Activated CD4-positive, alpha-beta memory T cell treated with anti-CD3 and anti-CD28 coated beads for 36 hours (primary cell): Measurements from ENCODE around the gene RPL28. TPM values are rescaled to one million over a fixed set of nuclear protein-coding genes. Genes with fewer than 3 reads are reported as not detected.
"Not testable (repeated sequence)": the region's sequence is repeated elsewhere in the genome, so short reads cannot be mapped to it uniquely, and the experiment has no call there.

ENCODE experiments used
- CTCF ChIA-PET: fragments of 350-600 bp; sonication (Branson Sonifier 250); formaldehyde crosslinking; loops from one replicate; lab custom pipeline; 2021; ENCODE audit warnings: antibody characterized with exemption, inconsistent platforms; lab: Charles Lee
- POLR2A ChIA-PET: fragments of 350-600 bp; sonication (Branson Sonifier 250); formaldehyde crosslinking; loops from one replicate; lab custom pipeline; 2021; ENCODE audit warnings: antibody characterized with exemption; lab: Charles Lee
- DNase-seq: peaks from one replicate; pipeline ENCODE4 v3.0.0-alpha.2; 2020
- H3K27ac Mint-ChIP-seq: one replicate; pipeline ENCODE4 v1.8.0; 2021; ENCODE audit warnings: mixed read lengths
- H3K27me3 Mint-ChIP-seq: one replicate; pipeline ENCODE4 v1.8.0; 2021; ENCODE audit warnings: mixed read lengths
- H3K36me3 Mint-ChIP-seq: one replicate; pipeline ENCODE4 v1.8.0; 2021; ENCODE audit warnings: mixed read lengths
- H3K4me1 Mint-ChIP-seq: one replicate; pipeline ENCODE4 v1.8.0; 2021; ENCODE audit warnings: low read depth, mixed read lengths
- H3K4me3 Mint-ChIP-seq: one replicate; pipeline ENCODE4 v1.8.0; 2021; ENCODE audit warnings: mild to moderate bottlenecking, mixed read lengths
- H3K9me3 Mint-ChIP-seq: one replicate; pipeline ENCODE4 v1.8.0; 2021; ENCODE audit warnings: mixed read lengths
- intact Hi-C: fragments of 100-400 bp; cut with micrococcal nuclease; formaldehyde crosslinking; loops from one replicate; pipeline ENCODE4 v1.15.1; 2023
- total RNA-seq, 2 experiments: library from RNA; stranded (reverse); gene quantifications; one replicate each; pipeline ENCODE4 v1.2.3, GENCODE V29; 2021

RPL28 gene
- total RNA-seq, 2 experiments from 2014 or later, result 2,630 to 2,642 TPM

DNA sequence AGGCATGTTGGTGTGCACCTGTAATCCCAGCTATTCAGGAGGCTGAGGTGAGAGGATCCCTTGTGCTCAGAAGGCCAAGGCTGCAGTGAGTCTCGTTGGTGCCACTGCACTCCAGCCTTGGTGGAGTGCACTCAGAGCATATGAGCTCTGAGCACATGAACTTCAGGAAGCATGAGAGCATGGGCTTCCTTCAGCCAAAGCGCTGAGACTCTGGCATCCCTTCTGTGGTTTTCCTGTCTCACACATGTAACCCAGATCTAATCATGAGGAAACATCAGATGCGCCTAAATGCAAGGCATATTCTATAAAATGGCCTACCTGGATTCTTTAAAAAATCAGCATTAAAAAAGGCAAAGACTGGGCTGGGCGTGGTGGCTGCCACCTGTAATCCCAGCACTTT is 35.5 kb downstream of the RPL28 start:
- DNase-seq, intact Hi-C loops, H3K9me3 Mint-ChIP-seq, H3K36me3 Mint-ChIP-seq, H3K27ac Mint-ChIP-seq, POLR2A ChIA-PET, H3K4me3 Mint-ChIP-seq, H3K27me3 Mint-ChIP-seq: not testable (repeated sequence)
- CTCF ChIA-PET, result interaction anchor here (1.2 to 2.1 kb wide), 2 partner anchors 119 to 129 kb away, joined by 5 to 7 read pairs; no protein-coding TSS in a partner anchor
- H3K4me1 Mint-ChIP-seq, result peaks cover 18% of the 10 kb centered on the region

DNA sequence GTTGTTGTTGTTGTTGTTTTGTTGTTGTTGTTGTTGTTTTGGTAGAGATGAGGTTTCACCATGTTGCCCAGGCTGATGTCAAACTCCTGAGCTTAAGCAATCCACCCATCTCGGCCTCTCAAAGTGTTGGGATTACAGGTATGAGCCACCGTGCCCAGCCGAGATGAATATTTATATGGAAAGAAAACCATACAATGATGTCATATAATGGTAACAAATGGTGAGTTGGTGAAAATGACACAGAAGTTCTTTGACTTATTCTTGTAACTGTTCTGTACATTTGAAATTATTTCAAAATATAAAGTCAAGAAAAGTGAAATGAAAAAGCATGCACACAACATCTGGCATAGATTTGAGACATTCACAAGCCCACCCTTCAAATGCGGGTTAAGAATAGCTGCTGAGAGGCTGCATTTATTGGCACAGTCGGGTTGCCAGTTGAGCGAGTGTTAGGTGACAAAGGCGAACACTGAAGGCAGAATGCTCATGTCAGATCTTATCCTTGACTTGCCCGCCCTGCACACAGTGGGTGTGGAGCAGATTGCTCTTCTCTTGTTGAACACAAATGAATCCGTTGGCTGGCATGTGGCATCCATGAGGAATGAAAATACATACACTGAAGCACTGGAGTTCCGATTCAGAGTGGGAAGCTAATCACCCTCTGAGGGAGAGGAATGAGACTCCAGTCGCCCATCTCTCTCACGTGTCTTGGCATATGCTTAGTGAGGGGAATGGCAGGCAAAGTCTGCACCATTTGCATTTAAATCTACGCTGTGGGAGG is 37.7 kb downstream of the RPL28 start:
- Mint-ChIP-seq H3K4me1 (peaks cover 14% of the 10 kb centered on the region), H3K27me3 (peaks cover 2% of the 10 kb centered on the region), H3K9me3 (no peaks in the 10 kb centered on the region), H3K4me3 (no peak overlapping the region), H3K36me3 (no peaks in the 10 kb centered on the region), H3K27ac (no peak overlapping the region)
- ChIA-PET CTCF (interaction anchor here (0.7 to 1.1 kb wide), 3 partner anchors 80 to 282 kb away, joined by 3 to 5 read pairs (median 4); no protein-coding TSS in a partner anchor), POLR2A (interaction anchor here (1.1 kb wide), 1 partner anchor 84 kb away, joined by 3 read pairs; no protein-coding TSS in a partner anchor)
- DNase-seq, result no peak
- intact Hi-C loops, result no loop called here

DNA sequence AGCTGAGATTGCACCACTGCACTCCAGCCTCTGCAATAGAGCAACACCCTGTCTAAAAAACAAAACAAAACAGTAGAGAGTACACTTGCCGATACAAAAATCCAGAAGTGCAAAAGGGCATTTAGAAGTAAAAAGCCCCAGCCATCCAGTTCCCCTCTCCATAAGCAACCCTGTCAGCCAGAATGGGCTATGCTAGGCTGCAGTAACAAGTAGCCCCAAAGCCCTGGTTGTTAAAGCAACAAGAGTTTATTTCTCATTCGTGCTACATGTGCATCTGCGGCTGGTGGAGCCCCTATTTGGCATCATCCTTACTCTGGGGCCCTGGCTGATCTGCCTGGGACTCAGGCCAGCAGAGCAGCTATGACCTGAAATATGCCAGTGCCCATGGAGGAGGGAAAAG is 38.8 kb downstream of the RPL28 start:
- POLR2A ChIA-PET, result no interaction called here

DNA sequence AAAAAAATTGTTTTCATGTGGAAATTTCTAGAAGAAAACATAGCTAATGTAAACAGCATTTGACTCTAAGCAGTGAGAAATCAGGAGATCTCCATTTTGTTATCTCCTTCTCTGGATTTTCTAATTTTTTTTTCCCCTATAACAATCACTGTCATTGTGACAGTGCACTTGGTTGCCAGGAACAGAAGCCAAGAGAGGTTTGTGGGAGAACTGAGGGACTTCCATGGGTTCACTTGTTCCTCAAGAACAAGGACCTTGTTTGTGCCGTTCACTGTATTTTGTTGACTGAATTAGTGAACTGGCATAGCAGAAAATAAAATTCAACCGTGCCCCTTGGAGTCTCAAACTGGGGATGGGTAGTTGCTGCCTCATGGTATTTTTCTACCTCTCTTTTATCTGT is 40.3 kb downstream of the RPL28 start:
- ChIA-PET CTCF (interaction anchor here (1.1 kb wide), 1 partner anchor 285 kb away, joined by 3 read pairs; no protein-coding TSS in a partner anchor), POLR2A (no interaction called here)
- H3K27ac Mint-ChIP-seq, result no peak overlapping the region
- peaks cover 17% of the 10 kb centered on the region for H3K27me3 Mint-ChIP-seq
- H3K4me1 Mint-ChIP-seq, result peaks cover 8% of the 10 kb centered on the region
- H3K36me3 Mint-ChIP-seq, result no peaks in the 10 kb centered on the region
- no peak overlapping the region for H3K4me3 Mint-ChIP-seq
- intact Hi-C loops, result no loop called here
- H3K9me3 Mint-ChIP-seq, result no peaks in the 10 kb centered on the region
- DNase-seq, result no peak

More for the DNA sequence above, 38.8 kb downstream of the RPL28 start:
- H3K9me3 Mint-ChIP-seq, result no peaks in the 10 kb centered on the region
- DNase-seq, result no peak
- peaks cover 9% of the 10 kb centered on the region for H3K27me3 Mint-ChIP-seq
- H3K4me1 Mint-ChIP-seq, result peaks cover 14% of the 10 kb centered on the region
- no peaks in the 10 kb centered on the region for H3K36me3 Mint-ChIP-seq
- intact Hi-C loops, result no loop called here
- no peak overlapping the region for H3K27ac Mint-ChIP-seq
- H3K4me3 Mint-ChIP-seq, result no peak overlapping the region
- CTCF ChIA-PET, result no interaction called here

DNA sequence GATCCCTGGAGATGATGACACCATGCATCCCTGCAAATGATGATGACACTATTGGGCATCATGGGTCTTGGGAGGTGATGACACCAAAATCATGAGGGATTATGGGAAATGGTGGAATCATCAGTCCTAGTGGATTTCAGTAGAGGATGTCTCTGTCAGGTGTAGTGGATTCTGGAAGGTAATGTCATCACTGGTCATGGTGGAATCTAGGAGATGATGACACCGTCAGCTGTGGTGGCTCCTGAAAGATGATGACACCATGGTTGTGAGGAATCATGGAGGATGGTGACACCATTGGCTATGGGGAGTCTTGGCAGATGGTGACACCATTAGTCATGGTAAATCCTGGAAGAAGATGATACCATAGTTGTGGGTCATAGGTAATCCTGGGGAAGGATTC is 45.5 kb downstream of the RPL28 start:
- Mint-ChIP-seq H3K9me3 (no peaks in the 10 kb centered on the region), H3K4me3 (no peak overlapping the region), H3K27ac (no peak overlapping the region), H3K4me1 (no peaks in the 10 kb centered on the region), H3K36me3 (no peaks in the 10 kb centered on the region), H3K27me3 (peaks cover 31% of the 10 kb centered on the region)
- DNase-seq, result no peak
- CTCF ChIA-PET, result no interaction called here
- POLR2A ChIA-PET, result no interaction called here
- intact Hi-C loops, result no loop called here

DNA sequence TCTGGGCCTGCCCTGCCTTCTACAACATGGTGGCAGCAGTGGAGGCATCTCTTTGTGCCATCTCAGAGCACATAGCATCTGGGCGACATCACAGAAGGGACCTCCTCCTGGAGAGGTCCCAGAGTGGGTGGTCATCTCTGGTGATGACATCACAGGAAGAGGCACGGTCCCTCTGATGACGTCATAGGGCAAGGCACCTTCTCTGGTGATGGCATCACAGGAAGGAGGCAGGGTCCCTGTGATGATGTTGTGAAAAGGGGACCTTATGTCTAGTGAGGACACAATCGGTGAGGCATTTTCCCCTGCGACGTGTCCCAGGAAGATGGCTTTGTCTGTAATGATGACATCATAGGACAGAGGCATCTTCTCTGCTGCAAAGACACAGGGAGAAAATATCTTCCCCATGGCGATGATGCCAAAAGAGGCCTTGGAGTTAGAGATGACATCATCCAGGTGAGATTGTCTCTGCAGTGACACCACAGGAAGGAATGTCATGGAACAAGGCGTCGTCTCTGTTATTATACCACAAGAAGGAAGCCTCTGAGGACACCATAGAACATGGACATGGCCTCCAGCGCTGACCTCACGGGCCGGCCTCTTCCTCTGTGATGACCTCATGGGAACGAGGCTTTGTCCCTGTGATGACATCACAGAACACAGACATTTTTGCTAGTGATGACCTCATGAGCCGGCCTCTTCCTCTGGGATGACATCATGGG is 46.7 kb downstream of the RPL28 start:
- H3K36me3 Mint-ChIP-seq, result no peaks in the 10 kb centered on the region

DNA sequence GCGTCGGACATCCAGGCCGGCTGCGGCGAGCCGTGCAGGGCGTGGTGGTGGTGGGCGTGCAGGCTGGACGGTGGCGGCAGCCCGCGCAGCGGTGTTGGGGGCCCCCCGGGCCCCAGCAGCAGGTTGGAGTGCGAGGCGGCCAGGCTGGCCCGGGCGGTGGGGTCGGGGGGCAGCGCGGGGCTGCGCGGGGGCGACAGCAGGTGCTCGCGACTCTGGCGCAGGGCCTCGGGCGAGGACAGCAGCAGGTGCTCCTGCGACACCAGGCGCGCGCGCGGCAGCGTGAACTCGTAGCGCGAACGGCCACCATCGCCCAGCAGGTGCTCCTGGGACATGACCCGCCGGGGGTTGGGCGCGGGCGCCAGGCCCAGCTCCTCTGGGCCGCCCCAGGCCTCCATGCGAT is 47.6 kb downstream of the RPL28 start:
- Mint-ChIP-seq H3K27ac (no peak overlapping the region), H3K27me3 (peaks cover 44% of the 10 kb centered on the region), H3K4me1 (no peaks in the 10 kb centered on the region), H3K9me3 (no peaks in the 10 kb centered on the region), H3K36me3 (no peaks in the 10 kb centered on the region), H3K4me3 (no peak overlapping the region)
- CTCF ChIA-PET, result no interaction called here
- DNase-seq, result no peak
- POLR2A ChIA-PET, result no interaction called here
- intact Hi-C loops, result no loop called here

More for the DNA sequence above, 46.7 kb downstream of the RPL28 start:
- Mint-ChIP-seq H3K4me3 (no peak overlapping the region), H3K27me3 (peaks cover 39% of the 10 kb centered on the region), H3K4me1 (no peaks in the 10 kb centered on the region), H3K27ac (no peak overlapping the region), H3K9me3 (no peaks in the 10 kb centered on the region)
- POLR2A ChIA-PET, result no interaction called here
- intact Hi-C loops, result no loop called here
- DNase-seq, result no peak
- CTCF ChIA-PET, result no interaction called here

DNA sequence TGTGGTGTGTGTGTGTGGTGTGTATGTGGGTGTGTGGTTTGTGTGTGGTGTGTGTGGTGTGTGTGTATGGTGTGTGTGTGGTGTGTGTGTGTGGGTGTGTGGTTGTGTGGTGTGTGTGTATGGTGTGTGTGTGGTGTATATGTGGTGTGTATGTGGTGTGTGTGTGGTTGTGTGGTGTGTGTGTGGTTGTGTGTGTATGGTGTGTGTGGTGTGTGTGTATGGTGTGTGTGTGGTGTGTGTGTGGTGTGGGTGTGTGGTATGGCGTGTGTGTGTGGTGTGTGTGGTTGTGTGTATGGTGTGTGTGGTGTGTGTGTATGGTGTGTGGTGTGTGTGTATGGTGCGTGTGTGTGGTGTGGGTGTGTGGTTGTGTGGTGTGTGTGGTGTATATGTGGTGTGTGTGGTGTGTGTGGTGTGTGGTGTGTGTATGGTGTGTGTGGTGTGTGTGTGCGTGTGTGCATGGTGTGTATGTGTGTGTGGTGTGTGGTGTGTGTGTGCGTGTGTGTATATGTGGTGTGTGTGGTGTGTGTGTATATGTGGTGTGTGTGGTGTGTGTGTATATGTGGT is 48.7 kb downstream of the RPL28 start:
- Mint-ChIP-seq H3K36me3 (no peaks in the 10 kb centered on the region), H3K27me3 (peaks cover 48% of the 10 kb centered on the region), H3K27ac (no peak overlapping the region), H3K4me1 (no peaks in the 10 kb centered on the region), H3K9me3 (no peaks in the 10 kb centered on the region), H3K4me3 (no peak overlapping the region)
- intact Hi-C loops, result no loop called here
- ChIA-PET POLR2A (no interaction called here), CTCF (no interaction called here)
- no peak for DNase-seq

DNA sequence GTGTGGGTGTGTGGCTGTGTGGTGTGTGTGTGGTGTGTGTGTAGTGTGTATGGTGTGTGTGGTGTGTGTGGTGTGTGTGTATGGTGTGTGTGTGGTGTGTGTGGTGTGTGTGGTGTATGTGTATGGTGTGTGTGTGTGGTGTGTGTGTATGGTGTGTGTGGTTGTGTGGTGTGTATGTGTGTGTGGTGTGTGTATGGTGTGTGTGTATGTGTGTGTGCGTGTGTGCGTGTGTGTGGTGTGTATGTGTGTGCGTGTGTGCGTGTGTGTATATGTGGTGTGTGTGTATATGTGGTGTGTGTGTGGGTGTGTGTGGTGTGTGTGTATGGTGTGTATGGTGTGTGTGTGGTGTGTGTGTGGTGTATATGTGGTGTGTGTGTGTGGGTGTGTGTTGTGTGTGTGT is 49.3 kb downstream of the RPL28 start:
- Mint-ChIP-seq H3K4me3 (no peak overlapping the region), H3K27me3 (peaks cover 51% of the 10 kb centered on the region), H3K36me3 (no peaks in the 10 kb centered on the region), H3K27ac (no peak overlapping the region), H3K4me1 (no peaks in the 10 kb centered on the region), H3K9me3 (no peaks in the 10 kb centered on the region)
- no peak for DNase-seq
- POLR2A ChIA-PET, result no interaction called here
- CTCF ChIA-PET, result no interaction called here
- intact Hi-C loops, result no loop called here

DNA sequence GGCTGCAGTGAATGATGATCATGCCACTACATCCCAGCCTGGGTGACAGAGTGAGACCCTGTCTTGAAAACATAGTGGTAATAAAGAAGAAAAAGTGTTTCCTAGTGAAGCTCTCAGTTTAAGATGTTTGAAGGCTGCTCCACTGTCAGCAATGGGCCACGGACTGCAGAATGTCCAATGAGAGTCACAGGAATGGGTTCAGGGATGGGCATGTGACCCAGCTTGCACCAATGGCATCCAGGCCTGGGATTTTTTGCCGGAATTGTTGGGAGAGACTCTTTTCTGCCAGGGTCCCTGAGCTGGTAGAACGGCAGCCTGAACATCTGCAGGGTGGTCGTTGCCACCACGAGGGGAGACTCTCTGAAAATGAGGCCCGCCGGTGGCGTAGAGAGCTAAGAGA is 51.1 kb downstream of the RPL28 start:
- no peaks in the 10 kb centered on the region for H3K36me3 Mint-ChIP-seq
- POLR2A ChIA-PET, result no interaction called here

DNA sequence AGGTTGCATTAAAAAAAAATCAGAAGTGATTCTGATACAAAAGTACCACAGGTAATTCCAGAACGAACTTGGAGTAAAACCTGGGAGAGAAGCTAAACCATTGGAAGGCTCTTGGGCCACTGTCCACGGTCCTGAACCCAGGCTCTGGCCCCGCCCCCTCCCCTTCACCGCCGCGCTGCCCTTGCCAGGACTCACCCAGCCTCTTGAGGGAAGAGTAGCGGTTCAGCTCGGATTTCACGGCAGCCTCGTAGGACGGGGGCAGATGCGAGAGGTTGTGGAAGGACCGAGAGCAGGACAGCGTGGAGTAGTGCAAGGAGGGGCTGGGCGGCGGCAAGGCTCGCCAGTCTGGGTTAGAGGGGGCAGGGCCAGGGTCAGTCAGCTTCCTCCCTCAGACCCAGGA is 51.7 kb downstream of the RPL28 start:
- Mint-ChIP-seq H3K4me1 (peaks cover 13% of the 10 kb centered on the region), H3K27ac (no peak overlapping the region), H3K9me3 (no peaks in the 10 kb centered on the region), H3K36me3 (no peaks in the 10 kb centered on the region), H3K27me3 (peaks cover 52% of the 10 kb centered on the region), H3K4me3 (no peak overlapping the region)
- ChIA-PET CTCF (interaction anchor here (0.6 kb wide), 1 partner anchor 101 kb away, joined by 3 read pairs; no protein-coding TSS in a partner anchor), POLR2A (no interaction called here)
- intact Hi-C loops, result no loop called here
- peak; percentile 49 for DNase-seq

More for the DNA sequence above, 51.1 kb downstream of the RPL28 start:
- CTCF ChIA-PET, result interaction anchor here (0.6 to 0.7 kb wide), 3 partner anchors 18 to 100 kb away, joined by 3 to 5 read pairs (median 3); no protein-coding TSS in a partner anchor
- no peak for DNase-seq
- Mint-ChIP-seq H3K27ac (no peak overlapping the region), H3K4me3 (no peak overlapping the region), H3K27me3 (peaks cover 53% of the 10 kb centered on the region), H3K9me3 (no peaks in the 10 kb centered on the region), H3K4me1 (peaks cover 12% of the 10 kb centered on the region)
- intact Hi-C loops, result no loop called here

DNA sequence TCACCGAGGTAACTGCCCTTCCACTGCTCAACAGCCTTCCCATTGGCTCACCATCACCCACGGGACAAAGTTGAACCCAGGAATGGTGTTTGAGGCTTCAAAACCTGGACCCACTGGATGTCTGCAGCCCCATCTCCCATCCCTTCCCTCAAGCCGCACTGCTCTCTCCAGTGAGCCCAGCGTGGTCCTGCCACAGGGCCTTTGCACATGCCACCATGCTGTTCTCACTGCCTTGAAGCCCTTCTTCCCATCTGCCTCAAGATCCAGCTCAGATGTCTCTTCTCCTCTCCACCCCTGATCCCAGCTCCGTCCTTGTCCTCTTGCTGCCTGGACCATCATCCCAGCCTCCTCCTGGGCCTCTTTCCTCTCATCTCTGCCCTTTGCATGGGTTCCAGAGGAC is 53.3 kb downstream of the RPL28 start:
- DNase-seq, result no peak
- intact Hi-C loops, result no loop called here
- Mint-ChIP-seq H3K4me3 (no peak overlapping the region), H3K27ac (no peak overlapping the region), H3K4me1 (peaks cover 14% of the 10 kb centered on the region), H3K9me3 (no peaks in the 10 kb centered on the region), H3K36me3 (no peaks in the 10 kb centered on the region), H3K27me3 (peaks cover 60% of the 10 kb centered on the region)
- ChIA-PET CTCF (interaction anchor here (1.1 kb wide), 1 partner anchor 15 kb away, joined by 3 read pairs; no protein-coding TSS in a partner anchor), POLR2A (no interaction called here)
